ENCODE results near the gene JAML. TPM values are rescaled to one million over a fixed set of nuclear protein-coding genes. Genes with fewer than 3 reads are reported as not detected.

Gene JAML
- total and polyA plus RNA-seq, 2 of the 4 experiments (the other 2 are of a cell fraction), result not detected

DNA sequence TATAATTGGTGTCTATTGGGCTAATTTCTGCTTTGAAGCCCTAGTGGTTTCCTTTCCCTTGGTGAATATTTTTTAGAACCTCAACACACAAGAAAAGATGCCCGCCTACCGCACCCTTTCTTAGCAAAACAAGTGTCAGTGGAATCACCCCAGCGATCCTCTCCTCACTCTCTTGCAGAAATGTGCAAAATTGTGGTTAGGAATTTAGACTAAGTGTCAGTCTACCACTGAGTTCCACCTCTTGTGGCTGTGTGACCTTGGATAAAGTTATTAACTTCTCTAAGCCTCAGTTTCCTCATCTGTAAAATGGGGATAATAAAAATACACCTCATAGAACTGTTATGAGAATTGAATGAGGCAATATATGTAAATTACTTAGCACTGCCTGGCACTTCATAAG lies 5.3 kb upstream of the JAML start:
- Histone ChIP-seq H2BK20ac (ENCODE audit: low read depth, low read length) (no peak overlapping the region), H2BK15ac (ENCODE audit: low read depth, low read length) (no peak overlapping the region), H4K91ac (ENCODE audit: insufficient read depth, low read depth, low read length) (no peak overlapping the region), H3K4me2 (ENCODE audit: low read depth, low read length) (no peak overlapping the region), H4K5ac (ENCODE audit: low read depth, low read length) (no peak overlapping the region), H3K18ac (ENCODE audit: low read depth, low read length) (no peak overlapping the region), H2BK120ac (ENCODE audit: low read depth, low read length) (no peak overlapping the region), H3K23ac (ENCODE audit: low read depth, low read length) (no peak overlapping the region), H2BK5ac (ENCODE audit: low read depth, low read length, poor library complexity, severe bottlenecking) (no peak overlapping the region), H2AFZ (replicated peaks; ENCODE audit: low read length, poor library complexity) (no peak overlapping the region), H3K36me3 (ENCODE audit: control insufficient read depth, insufficient read depth, low read length) (no peaks in the 10 kb centered on the region), H3K4me1 (ENCODE audit: control insufficient read depth, insufficient read depth, low read length) (no peaks in the 10 kb centered on the region), H4K8ac (ENCODE audit: low read depth in 2 of 2, low read length in 2 of 2) (no peak overlapping the region), H3K79me1 (ENCODE audit: low read depth in 1 of 2, low read length in 2 of 2) (no peaks in the 10 kb centered on the region), H2AK9ac (replicated peaks; ENCODE audit: low read depth, low read length, poor library complexity) (no peak overlapping the region), H4K20me1 (ENCODE audit: insufficient read depth, low read length) (no peaks in the 10 kb centered on the region), H3K4ac (ENCODE audit: low read depth, low read length) (no peak overlapping the region), H3K27me3 (ENCODE audit: control insufficient read depth, insufficient read depth, low read length) (no peaks in the 10 kb centered on the region; the same call in 1 of the 2 replicates), H3K14ac (replicated peaks; ENCODE audit: low read depth, low read length) (no peak overlapping the region), H3K56ac (ENCODE audit: extremely low read depth, insufficient read depth, low read length) (no peak overlapping the region), H2AK5ac (ENCODE audit: low read depth, low read length) (no peak overlapping the region), H3K27ac (ENCODE audit: insufficient read depth, low read length) (no peak overlapping the region), H3K4me3 (ENCODE audit: insufficient read depth, low read depth, low read length) (no peak overlapping the region), H3K9me1 (ENCODE audit: insufficient read depth, low read length) (no peaks in the 10 kb centered on the region), H3K9ac (ENCODE audit: low read depth, low read length) (no peak overlapping the region), H3K9me3 (ENCODE audit: control insufficient read depth, insufficient read depth, low read length) (no peaks in the 10 kb centered on the region)
- BruUV-seq (replicated peaks), result no TSS peak
- POLR2A ChIA-PET (ENCODE audit: unreplicated experiment), result no interaction called here
- dilution Hi-C loops (cut with HindIII; ENCODE audit: low sequenced_read_pairs, unreplicated experiment), result no loop called here
- DNase-seq (no peak), ATAC-seq (ENCODE audit: low read depth) (no peak)
- CTCF ChIA-PET, result no interaction called here
- in situ Hi-C loops (cut with MboI; ENCODE audit: low sequenced_read_pairs), result no loop called here
- no CpG with 5 or more reads among the region's 3 CpGs for WGBS, 2 experiments (ENCODE audit: extremely low coverage in 2 of 2, insufficient read length in 1 of 2)
- intact Hi-C loops (cut with micrococcal nuclease), result no loop called here
- no peak for TF ChIP-seq NFE2L2 (IDR thresholded peaks at IDR 0.05; ENCODE audit: low read depth, low read length)
- no peak for TF ChIP-seq RFX5 (IDR thresholded peaks at IDR 0.05; ENCODE audit: low read depth, low read length)
- no peak for TF ChIP-seq BHLHE40 (IDR thresholded peaks at IDR 0.05; ENCODE audit: low read depth, low read length)
- TF ChIP-seq, protein P1, sequence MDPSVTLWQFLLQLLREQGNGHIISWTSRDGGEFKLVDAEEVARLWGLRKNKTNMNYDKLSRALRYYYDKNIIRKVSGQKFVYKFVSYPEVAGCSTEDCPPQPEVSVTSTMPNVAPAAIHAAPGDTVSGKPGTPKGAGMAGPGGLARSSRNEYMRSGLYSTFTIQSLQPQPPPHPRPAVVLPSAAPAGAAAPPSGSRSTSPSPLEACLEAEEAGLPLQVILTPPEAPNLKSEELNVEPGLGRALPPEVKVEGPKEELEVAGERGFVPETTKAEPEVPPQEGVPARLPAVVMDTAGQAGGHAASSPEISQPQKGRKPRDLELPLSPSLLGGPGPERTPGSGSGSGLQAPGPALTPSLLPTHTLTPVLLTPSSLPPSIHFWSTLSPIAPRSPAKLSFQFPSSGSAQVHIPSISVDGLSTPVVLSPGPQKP (IDR thresholded peaks at IDR 0.05; ENCODE audit: borderline replicate concordance, low read depth, low read length), result no peak
- TF ChIP-seq MAFK (IDR thresholded peaks at IDR 0.05; ENCODE audit: low read depth, low read length), result no peak
- no peak for TF ChIP-seq CHD1 (IDR thresholded peaks at IDR 0.05; ENCODE audit: low read depth, low read length)
- TF ChIP-seq MXI1 (IDR thresholded peaks at IDR 0.05; ENCODE audit: borderline replicate concordance, low read depth, low read length), result no peak
- TF ChIP-seq RAD21 (IDR thresholded peaks at IDR 0.05; ENCODE audit: low read length), result no peak
- TF ChIP-seq CTCF (conservative IDR thresholded peaks at IDR 0.05; ENCODE audit: low read depth, low read length), result no peak
- no peak for TF ChIP-seq SMC3 (IDR thresholded peaks at IDR 0.05; ENCODE audit: low read depth, low read length)
- no peak for TF ChIP-seq MAZ (IDR thresholded peaks at IDR 0.05; ENCODE audit: borderline replicate concordance, low read depth, low read length)
- TF ChIP-seq, protein P2, sequence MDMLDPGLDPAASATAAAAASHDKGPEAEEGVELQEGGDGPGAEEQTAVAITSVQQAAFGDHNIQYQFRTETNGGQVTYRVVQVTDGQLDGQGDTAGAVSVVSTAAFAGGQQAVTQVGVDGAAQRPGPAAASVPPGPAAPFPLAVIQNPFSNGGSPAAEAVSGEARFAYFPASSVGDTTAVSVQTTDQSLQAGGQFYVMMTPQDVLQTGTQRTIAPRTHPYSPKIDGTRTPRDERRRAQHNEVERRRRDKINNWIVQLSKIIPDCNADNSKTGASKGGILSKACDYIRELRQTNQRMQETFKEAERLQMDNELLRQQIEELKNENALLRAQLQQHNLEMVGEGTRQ (IDR thresholded peaks at IDR 0.05; ENCODE audit: low read depth, low read length), result no peak
- TF ChIP-seq CEBPB (IDR thresholded peaks at IDR 0.05; ENCODE audit: low read depth, low read length), result no peak
- TF ChIP-seq FOS (IDR thresholded peaks at IDR 0.05; ENCODE audit: low read depth, low read length), result no peak
- no peak for TF ChIP-seq RCOR1 (IDR thresholded peaks at IDR 0.05; ENCODE audit: insufficient replicate concordance, low read length)
- TF ChIP-seq POLR2A (IDR thresholded peaks at IDR 0.05; ENCODE audit: low read depth, low read length), result no peak
